HG03460 (cell line): Measurements from ENCODE around the gene TCHH.

Experiments
- ATAC-seq: cut with Tn5 transposase; IDR thresholded peaks from one replicate; pipeline ENCODE4 v1.9.1; 2021; ENCODE audit not compliant: unreplicated experiment

TCHH gene

GRCh38 chr1:152061952-152062351 lies 53.3 kb downstream of the TCHH start:
- ATAC-seq: no peak
